D721Med (cell line): ENCODE results near the gene GLB1L2.

ENCODE experiments used
- DNase-seq: peaks from one replicate; pipeline ENCODE4 v3.0.0; 2011; ENCODE audit warnings: low spot score; ENCODE audit not compliant: insufficient read length
- FAIRE-seq: peaks from 2 replicates; lab custom pipeline; 2011; peaks lifted over from hg19 to GRCh38; lab: Jason Lieb, UNC
- TF ChIP-seq, protein P1 (sequence below): IDR thresholded peaks from 2 replicates; pipeline ENCODE4 v1.5.1; 2012; ENCODE audit warnings: mild to moderate bottlenecking, control low read depth; ENCODE audit not compliant: insufficient read depth; ENCODE audit errors: missing control alignments

GLB1L2 gene

DNA sequence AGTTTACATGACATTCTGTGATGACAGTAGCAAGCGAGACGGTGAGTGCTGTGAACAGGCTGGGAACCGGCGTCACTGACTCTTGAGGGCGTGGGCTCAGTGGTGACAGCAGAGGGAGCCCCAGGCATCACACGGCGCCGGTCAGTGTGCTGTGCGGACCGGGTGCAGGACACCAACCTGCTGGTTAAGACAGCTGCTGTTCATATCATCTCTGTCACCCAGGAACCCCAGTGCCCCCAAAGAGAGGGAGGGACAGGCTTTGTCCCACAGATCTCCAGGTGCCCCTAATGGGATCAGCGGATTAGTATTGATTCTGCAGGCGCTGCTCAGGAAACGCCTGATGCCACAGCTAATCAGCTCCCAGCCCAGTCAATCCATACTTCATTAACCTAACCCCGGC, 61.9 kb downstream of the GLB1L2 start:
- DNase-seq (peak; percentile 96), FAIRE-seq (peak; percentile 60)
- TF ChIP-seq, protein P1, sequence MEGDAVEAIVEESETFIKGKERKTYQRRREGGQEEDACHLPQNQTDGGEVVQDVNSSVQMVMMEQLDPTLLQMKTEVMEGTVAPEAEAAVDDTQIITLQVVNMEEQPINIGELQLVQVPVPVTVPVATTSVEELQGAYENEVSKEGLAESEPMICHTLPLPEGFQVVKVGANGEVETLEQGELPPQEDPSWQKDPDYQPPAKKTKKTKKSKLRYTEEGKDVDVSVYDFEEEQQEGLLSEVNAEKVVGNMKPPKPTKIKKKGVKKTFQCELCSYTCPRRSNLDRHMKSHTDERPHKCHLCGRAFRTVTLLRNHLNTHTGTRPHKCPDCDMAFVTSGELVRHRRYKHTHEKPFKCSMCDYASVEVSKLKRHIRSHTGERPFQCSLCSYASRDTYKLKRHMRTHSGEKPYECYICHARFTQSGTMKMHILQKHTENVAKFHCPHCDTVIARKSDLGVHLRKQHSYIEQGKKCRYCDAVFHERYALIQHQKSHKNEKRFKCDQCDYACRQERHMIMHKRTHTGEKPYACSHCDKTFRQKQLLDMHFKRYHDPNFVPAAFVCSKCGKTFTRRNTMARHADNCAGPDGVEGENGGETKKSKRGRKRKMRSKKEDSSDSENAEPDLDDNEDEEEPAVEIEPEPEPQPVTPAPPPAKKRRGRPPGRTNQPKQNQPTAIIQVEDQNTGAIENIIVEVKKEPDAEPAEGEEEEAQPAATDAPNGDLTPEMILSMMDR, result peak; percentile 41

GRCh38 chr11:134394311-134394710, 62.5 kb downstream of the GLB1L2 start:
- DNase-seq (no peak), FAIRE-seq (no peak)
- TF ChIP-seq, protein P1, result no peak

GRCh38 chr11:134395002-134395401, 63.2 kb downstream of the GLB1L2 start:
- DNase-seq (no peak), FAIRE-seq (no peak)
- TF ChIP-seq, protein P1, result no peak

GRCh38 chr11:134397304-134398078, 65.7 kb downstream of the GLB1L2 start:
- TF ChIP-seq, protein P1, result no peak
- no peak for FAIRE-seq
- no peak for DNase-seq

DNA sequence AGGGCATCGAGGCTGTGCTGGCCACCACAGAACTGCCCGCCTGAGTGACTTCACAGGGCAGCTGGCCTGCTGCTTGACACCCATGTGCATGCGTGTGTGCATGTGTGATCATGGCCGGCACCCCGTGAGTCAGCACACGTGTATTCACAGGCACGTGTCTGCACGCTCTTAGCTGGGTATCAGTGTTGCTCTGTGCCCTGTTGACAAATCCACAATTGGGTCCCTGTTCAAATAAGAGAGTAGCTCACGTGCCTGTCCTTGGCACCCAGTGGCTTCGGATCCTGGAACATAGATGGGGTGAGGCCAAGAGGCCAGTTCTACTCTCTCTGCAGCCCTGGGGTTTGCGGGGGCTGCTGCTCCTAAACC, 66.3 kb downstream of the GLB1L2 start:
- FAIRE-seq (no peak), DNase-seq (no peak)
- TF ChIP-seq, protein P1, result no peak

DNA sequence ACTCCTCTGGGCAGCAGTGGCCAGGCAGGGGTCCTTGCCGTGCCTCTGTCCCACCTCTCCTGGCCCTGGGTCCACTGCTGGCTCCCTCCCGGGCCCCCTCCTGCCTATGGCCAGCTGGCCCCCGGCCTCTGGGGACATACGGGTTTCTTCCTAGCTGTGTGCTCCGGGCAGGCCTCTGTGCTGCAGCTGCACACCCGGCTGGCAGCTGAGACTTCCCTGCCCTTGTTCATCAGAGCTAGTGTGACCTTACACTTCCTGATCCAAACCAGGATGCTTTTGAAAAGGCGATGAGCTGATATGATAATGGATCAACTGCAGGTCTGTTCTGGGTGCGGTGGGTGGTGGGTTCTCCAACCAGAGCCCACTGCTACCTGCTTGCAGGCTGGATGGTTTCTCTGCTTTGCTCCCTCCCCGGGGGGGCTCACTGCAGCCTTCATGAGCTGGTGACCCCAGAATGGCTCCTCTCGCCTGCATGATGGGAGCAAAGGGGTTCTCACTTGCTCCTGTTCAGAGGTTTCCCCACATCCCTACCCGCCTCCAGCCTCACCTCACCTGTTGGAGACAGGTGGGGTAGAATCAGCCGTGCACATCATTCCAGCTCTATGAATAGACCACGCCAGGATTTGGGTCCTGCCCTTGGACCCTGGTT, 67.0 kb downstream of the GLB1L2 start:
- no peak for DNase-seq
- TF ChIP-seq, protein P1, result no peak
- no peak for FAIRE-seq

GRCh38 chr11:134399293-134399654, 67.5 kb downstream of the GLB1L2 start:
- TF ChIP-seq, protein P1, result no peak
- FAIRE-seq (no peak), DNase-seq (no peak)
